Measurements from ENCODE around the gene PLA2G5. TPM values are rescaled to one million over a fixed set of nuclear protein-coding genes. Genes with fewer than 3 reads are reported as not detected.

The PLA2G5 gene
- polyA plus RNA-seq, 1 donor = 0.25 TPM

- DNase-seq (ENCODE audit: low read depth) = no peak
These were observed 6.1 kb upstream of the PLA2G5 start for GRCh38 chr1:20063861-20064292.

GRCh38 chr1:20068722-20069121 is 1.3 kb upstream of the PLA2G5 start:
- DNase-seq (ENCODE audit: low read depth) = no peak

- no peak for DNase-seq (ENCODE audit: low read depth)
These were observed 363 bp downstream of the PLA2G5 start for GRCh38 chr1:20070357-20070756.

- DNase-seq (ENCODE audit: low read depth) = no peak
These were observed 1.4 kb downstream of the PLA2G5 start for GRCh38 chr1:20071416-20071815.

- no peak for DNase-seq (ENCODE audit: low read depth)
These were observed 2.8 kb downstream of the PLA2G5 start for GRCh38 chr1:20072771-20073170.

GRCh38 chr1:20073256-20073655 is 3.3 kb downstream of the PLA2G5 start:
- no peak for DNase-seq (ENCODE audit: low read depth)

- no peak for DNase-seq (ENCODE audit: low read depth)
These were observed 4.2 kb downstream of the PLA2G5 start for GRCh38 chr1:20074055-20074724.

GRCh38 chr1:20074725-20075171 is 4.8 kb downstream of the PLA2G5 start:
- DNase-seq (ENCODE audit: low read depth) = no peak

GRCh38 chr1:20075345-20075744 is 5.4 kb downstream of the PLA2G5 start:
- DNase-seq (ENCODE audit: low read depth) = no peak

- no peak for DNase-seq (ENCODE audit: low read depth)
These were observed 6.2 kb downstream of the PLA2G5 start for GRCh38 chr1:20076223-20076622.

- no peak for DNase-seq (ENCODE audit: low read depth)
These were observed 6.9 kb downstream of the PLA2G5 start for GRCh38 chr1:20076710-20077461.

- no peak for DNase-seq (ENCODE audit: low read depth)
These were observed 8.2 kb downstream of the PLA2G5 start for GRCh38 chr1:20078171-20078651.

- DNase-seq (ENCODE audit: low read depth) = no peak
These were observed 8.7 kb downstream of the PLA2G5 start for GRCh38 chr1:20078711-20079110.

GRCh38 chr1:20079661-20080305 is 9.8 kb downstream of the PLA2G5 start:
- DNase-seq (ENCODE audit: low read depth) = no peak

- DNase-seq (ENCODE audit: low read depth) = no peak
These were observed 10.7 kb downstream of the PLA2G5 start for GRCh38 chr1:20080441-20081352.

GRCh38 chr1:20081353-20081810 is 11.4 kb downstream of the PLA2G5 start:
- DNase-seq (ENCODE audit: low read depth) = no peak

- no peak for DNase-seq (ENCODE audit: low read depth)
These were observed 12.8 kb downstream of the PLA2G5 start for GRCh38 chr1:20082772-20083171.

GRCh38 chr1:20083178-20083944 is 13.4 kb downstream of the PLA2G5 start:
- no peak for DNase-seq (ENCODE audit: low read depth)

- DNase-seq (ENCODE audit: low read depth) = no peak
These were observed 16.8 kb downstream of the PLA2G5 start for GRCh38 chr1:20086800-20087199.

- no peak for DNase-seq (ENCODE audit: low read depth)
These were observed 17.7 kb downstream of the PLA2G5 start for GRCh38 chr1:20087668-20088067.
